Retinal pigment epithelial cell (primary cell): Measurements from ENCODE around the gene SYNE4.

ENCODE experiments used
- DNase-seq: peaks from one replicate; pipeline ENCODE4 v3.0.0-alpha.2; 2010; ENCODE audit warnings: low read depth
- H3K4me3 ChIP-seq: 2 replicates; pipeline ENCODE4 v1.5.1; 2011; ENCODE audit warnings: mild to moderate bottlenecking, low read length, control low read depth, moderate library complexity
- TF ChIP-seq, protein P1 (sequence below): conservative IDR thresholded peaks from 2 replicates; pipeline ENCODE4 v1.5.1; 2011; ENCODE audit warnings: low read depth, low read length, control low read depth, inconsistent platforms

The SYNE4 gene

DNA sequence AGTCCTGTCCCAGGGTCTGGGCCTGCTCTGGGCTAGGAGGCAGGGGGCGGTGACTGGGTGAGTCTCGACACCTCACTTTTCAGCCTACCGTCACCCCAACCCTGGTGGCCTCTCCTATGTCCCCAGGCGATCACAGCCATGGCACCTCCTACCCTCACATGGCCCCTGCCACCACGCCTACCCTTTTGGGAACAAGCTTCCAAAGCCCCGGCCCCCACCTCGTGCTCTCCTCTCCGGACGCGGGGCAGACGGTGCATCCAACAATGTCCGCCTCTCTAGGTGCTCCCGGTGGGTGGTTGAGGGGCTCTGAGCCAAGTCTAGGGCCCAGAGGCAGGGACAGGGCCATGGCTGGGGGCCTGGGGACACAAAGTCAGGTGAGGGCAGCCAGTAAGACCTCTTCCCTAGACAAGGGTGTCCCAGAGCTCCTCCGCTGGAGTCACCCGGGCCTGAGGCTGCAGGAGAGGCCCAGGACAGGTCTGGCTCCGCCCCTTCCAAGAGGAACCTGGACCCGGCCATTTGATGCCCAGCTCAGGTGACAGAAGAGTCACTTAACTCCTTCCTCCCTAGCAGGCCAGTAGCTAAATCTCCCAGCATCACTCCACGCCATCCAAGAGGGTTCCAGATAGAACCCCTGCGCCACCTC lies at the start of gene SYNE4:
Gene SYNE4 (minus strand): TSS at position 478 of the 643 bp plus-strand sequence. CDS start 132 bp downstream, at position 346.
- TF ChIP-seq, protein P1, sequence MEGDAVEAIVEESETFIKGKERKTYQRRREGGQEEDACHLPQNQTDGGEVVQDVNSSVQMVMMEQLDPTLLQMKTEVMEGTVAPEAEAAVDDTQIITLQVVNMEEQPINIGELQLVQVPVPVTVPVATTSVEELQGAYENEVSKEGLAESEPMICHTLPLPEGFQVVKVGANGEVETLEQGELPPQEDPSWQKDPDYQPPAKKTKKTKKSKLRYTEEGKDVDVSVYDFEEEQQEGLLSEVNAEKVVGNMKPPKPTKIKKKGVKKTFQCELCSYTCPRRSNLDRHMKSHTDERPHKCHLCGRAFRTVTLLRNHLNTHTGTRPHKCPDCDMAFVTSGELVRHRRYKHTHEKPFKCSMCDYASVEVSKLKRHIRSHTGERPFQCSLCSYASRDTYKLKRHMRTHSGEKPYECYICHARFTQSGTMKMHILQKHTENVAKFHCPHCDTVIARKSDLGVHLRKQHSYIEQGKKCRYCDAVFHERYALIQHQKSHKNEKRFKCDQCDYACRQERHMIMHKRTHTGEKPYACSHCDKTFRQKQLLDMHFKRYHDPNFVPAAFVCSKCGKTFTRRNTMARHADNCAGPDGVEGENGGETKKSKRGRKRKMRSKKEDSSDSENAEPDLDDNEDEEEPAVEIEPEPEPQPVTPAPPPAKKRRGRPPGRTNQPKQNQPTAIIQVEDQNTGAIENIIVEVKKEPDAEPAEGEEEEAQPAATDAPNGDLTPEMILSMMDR, result no peak
- DNase-seq, result no peak
- H3K4me3 ChIP-seq, result peak within 1 kb of the TSS; percentile 39

DNA sequence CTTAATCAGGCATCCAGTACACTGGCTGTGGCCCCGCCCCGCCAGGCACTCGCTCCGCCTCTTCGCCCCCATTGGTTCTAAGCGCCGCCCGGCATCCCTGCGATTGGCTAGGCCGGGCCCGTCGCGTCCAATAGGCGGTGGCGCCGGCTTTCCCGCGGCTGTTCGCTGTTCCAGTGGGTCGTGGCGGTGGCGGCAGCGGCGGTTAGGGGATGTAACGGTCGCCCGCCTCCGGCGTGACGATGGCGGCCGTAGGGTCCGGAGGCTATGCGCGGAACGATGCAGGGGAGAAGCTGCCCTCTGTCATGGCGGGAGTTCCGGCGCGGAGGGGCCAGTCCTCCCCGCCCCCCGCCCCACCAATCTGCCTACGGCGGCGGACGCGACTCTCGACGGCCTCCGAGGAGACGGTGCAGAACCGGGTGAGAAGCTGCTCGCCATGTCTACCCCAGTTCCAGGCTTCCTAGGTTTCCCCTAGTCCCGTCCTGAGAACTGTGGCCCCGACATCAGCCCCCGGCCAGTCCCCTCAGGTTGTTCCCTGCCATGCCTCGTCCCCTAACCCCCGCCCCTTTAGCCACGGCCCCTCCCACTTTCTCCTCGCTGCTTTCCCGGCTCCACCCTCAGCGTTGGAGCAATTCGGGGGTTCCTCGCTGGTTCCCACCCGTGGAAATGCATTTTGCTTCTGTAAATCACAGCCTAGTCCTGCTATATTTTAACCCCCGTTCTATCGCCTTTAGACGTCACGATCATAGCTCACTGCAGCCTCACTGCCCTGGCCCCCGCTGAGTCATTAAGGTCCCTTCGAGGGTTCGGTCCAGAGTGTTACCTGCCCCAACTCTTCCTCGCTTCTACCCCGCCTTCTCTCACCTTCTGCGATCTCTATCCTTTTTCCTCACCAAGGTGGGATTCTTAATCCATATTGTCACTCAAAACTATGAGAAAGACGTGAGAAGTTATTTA lies 46.4 kb upstream of the SYNE4 start, which contains the start of gene WDR62:
Gene WDR62 (plus strand): TSS at position 165 of the 954 bp plus-strand sequence. CDS start 75 bp downstream, at position 240.
- no peak for DNase-seq
- TF ChIP-seq, protein P1, result no peak
- H3K4me3 ChIP-seq, result peak within 1 kb of the TSS; percentile 66

GRCh38 chr19:36054119-36054732 lies 45.6 kb upstream of the SYNE4 start, which contains the start of gene THAP8:
Gene THAP8, minus strand, starts transcription at chr19:36054285. Its CDS starts 68 bp downstream, at chr19:36054217.
- DNase-seq, result peak; percentile 96
- TF ChIP-seq, protein P1, result peak; percentile 51
- H3K4me3 ChIP-seq, result peak within 1 kb of the TSS; percentile 66

GRCh38 chr19:36051637-36052036 lies 43.0 kb upstream of the SYNE4 start:
- DNase-seq, result no peak
- TF ChIP-seq, protein P1, result no peak
- H3K4me3 ChIP-seq, result no peak overlapping the region

DNA sequence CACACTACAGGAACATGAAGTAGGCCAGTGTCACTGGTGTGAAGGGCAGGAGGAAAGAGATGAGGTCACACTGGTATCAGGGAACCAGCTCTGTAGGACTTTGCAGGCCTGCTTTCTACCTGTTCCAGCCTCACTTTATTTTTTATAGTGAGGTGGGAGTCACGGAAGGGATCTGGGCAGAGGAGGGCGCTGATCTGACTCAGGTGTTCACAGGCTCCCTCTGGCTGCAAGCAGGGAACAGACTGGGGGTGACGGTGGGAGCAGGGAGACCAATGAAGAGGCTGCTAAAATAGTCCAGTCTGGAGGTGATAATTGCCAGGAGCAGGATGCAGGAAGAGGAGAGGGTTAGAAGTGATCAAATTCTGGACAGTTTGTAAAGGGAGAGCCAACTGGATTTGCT lies 42.6 kb upstream of the SYNE4 start:
- TF ChIP-seq, protein P1, result peak; percentile 54
- no peak for DNase-seq
- H3K4me3 ChIP-seq, result no peak overlapping the region

DNA sequence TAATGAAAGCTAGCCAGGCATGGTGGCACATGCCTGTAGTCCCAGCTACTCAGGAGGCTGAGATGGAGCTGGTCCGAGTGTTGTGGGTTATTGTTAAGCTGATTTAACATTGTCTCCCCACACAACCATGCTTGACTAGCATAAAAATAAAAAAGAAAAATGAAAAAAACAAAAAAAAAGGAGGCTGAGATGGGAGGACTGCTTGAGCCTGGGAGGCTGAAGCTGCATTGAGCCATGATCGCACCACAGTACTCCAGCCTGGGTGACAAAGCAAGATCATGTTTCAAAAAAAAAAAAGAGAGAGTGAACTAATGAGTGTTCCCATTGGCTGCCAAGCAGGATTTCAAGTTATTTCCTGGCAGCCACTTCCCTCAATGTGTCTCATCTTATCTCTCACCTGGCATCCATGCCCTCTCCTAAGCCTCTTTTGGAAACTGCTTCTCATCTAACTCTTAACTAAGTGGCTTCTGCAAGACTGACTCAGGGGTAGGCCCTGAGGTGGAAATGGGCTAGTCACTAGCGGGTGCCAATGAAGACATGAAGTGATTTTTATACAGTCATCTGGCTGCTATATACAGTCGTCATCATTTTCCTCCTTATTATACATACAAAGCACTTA lies 40.6 kb upstream of the SYNE4 start:
- TF ChIP-seq, protein P1, result no peak
- DNase-seq, result no peak

More for the DNA sequence above, 40.6 kb upstream of the SYNE4 start:
- no peak overlapping the region for H3K4me3 ChIP-seq
